GM18511 (cell line): Measurements from ENCODE around the gene GPC5.
"Not testable (repeated sequence)": the region's sequence is repeated elsewhere in the genome, so short reads cannot be mapped to it uniquely, and the experiment has no call there.

Source experiments
- ATAC-seq: cut with Tn5 transposase; IDR thresholded peaks from one replicate; pipeline ENCODE4 v1.9.1; 2021; ENCODE audit warnings: mild to moderate bottlenecking, moderate library complexity; ENCODE audit not compliant: unreplicated experiment

The GPC5 gene

GRCh38 chr13:91762957-91763356 is 364.5 kb downstream of the GPC5 start:
- ATAC-seq = no peak

- no peak for ATAC-seq
Observed at GRCh38 chr13:91764527-91764926, 366.1 kb downstream of the GPC5 start.

DNA sequence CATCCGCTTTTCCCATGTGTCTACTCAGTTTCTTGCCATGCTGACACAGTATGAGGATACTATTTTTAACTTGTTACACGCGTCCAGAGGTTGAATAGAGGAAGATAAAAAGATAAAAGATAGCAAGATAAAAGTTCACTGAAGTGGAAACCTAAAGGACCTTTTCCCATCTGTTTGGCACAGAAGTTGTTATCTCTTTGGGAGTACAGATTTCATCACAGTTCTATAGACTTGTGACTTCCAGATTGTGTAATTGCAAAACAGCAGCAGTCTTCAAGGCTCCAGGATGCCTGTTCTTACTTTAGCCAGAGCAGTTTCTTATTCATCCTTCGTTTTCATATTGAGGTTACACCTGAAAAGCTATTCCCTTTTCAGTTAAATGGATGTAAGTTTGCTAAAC is 369.2 kb downstream of the GPC5 start:
- ATAC-seq = no peak

DNA sequence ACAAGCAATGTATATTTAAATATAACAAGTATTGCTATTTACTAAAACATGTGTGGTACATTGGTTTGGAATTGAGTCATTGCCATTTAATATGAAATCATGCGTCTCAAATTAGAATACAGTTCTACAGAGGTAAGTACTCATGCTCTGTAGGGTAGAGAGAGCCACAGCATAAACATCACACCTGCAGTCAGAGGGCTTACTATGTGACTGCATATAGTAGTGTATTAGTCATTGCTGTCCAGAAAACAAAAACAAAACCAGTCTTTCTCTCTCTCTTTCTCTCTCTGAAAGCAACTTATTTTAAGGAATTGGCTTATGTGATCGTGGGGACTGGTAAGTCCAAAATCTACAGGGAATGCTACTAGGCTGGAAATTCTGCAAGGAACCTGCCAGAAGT is 370.3 kb downstream of the GPC5 start:
- ATAC-seq = peak; percentile 43

DNA sequence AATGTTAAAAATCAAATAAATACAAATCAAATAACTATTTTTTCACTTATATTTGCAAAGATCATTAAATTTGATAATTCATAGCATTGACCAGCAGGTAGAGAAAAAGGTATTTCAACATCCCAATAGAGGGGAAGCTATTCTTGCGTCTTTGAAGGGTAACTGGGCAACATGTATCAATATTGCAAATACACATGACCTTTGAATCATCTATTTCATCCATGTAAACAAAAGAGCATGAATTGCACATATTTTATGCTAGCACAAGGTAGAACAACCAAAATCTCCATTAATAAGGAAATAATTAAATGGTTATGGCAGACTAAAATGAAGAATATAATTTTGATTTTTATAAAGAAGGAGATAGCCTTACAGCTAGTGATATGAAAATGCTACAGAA is 372.8 kb downstream of the GPC5 start:
- ATAC-seq = no peak

DNA sequence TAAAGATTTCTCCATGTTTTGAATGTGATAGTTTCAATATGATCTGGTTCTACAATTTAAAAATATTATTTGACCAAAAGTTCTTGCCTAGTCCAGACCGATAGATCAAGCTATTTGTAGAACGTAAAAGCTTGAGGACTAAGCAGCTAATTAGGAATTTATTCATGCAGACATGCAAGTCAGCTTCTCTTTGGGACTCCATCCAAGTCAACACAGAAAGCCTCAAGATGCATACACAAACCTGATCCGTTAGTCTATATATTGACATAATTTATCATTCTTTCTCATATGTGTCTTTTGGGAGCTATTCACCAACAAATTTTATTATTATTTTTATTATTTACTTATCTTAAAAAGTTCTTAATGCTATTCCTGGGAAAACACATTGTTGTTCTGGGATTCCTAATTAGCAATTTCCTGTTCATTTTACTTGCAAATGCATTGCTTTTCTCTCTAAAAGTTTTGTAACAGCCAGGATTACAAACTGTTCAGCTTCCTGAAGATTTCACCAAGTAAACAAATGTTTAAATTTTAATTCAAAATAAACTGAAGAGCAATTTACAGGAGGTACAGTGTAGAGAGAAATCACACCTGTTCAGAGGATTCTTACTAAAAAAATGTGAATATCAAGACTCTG is 375.3 kb downstream of the GPC5 start:
- no peak for ATAC-seq

GRCh38 chr13:91774397-91774796 is 376.0 kb downstream of the GPC5 start:
- ATAC-seq = no peak

DNA sequence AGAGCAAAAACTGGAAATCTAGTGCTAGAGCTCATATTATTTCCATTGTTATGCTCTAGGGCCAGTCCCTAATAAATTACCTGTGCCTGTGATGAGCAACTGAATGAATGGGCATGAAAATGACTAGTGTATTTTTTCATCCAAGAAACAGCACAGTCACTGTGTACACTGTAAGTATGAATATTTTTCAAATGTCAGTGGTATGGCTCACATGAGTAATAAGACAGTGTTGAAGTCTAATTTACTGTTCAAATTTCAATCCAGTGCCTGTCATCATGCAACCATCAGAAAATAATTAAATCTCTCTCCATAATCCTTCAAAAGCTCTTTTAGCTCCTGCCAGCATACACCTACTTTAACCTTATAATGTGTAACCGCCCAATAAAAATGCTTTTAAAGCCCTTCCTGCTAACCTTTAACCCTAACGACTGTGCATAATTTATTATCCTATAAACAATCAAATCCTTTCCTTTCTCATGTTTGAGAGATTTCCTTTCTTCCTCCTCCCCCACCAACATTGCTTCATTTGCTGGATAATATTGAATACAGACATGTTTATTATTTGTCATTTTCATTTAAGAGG is 378.3 kb downstream of the GPC5 start:
- no peak for ATAC-seq

DNA sequence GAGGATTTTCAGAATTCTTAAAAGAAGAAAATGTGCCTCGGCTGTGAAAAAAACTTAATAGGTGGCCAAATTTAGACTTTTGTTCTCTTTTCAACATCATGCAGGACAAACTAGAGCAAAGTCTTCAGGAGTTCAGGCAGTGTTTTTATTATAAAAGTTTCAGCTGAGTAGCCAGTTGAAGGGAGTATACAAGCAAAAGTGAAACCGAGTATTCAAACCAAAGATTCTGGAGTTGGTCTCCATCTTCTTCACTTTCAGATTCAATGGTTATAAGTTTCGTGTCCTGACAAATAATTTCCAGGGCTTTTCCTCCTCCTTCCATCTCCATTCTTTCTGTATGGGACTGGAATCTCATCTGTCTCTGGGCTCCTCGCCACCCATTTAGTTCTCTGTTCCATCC is 379.7 kb downstream of the GPC5 start:
- no peak for ATAC-seq

DNA sequence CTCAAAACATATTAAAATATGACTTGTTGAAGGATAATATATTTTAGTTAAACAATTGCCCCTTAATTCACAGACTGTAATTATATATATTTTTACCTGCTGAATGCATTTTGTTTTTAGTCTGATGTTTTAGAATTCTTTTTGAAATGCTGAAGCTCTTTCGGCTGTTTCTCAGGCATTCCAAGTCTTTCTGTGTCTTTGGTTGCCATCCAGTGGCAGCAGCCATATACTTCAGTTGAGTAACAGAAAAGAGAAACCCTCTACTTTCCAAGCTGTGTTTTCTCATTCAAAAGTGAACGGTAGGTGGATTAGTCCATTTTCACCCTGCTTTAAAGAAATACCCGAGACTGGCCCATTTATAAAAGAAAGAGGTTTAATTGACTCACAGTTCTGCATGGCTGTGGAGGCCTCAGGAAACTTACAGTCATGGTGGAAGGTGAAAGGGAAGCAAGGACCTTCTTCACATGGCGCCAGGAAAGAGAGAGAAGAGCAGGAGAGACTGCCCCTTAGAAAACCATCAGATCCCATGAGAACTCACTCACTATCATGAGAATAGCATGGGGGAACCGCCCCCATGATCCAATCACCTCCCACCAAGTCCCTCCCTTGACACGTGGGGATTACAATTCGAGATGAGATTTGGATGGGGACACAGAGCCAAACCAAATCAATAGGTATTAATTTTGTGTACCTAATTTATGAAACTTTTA is 383.7 kb downstream of the GPC5 start:
- not testable (repeated sequence) for ATAC-seq

DNA sequence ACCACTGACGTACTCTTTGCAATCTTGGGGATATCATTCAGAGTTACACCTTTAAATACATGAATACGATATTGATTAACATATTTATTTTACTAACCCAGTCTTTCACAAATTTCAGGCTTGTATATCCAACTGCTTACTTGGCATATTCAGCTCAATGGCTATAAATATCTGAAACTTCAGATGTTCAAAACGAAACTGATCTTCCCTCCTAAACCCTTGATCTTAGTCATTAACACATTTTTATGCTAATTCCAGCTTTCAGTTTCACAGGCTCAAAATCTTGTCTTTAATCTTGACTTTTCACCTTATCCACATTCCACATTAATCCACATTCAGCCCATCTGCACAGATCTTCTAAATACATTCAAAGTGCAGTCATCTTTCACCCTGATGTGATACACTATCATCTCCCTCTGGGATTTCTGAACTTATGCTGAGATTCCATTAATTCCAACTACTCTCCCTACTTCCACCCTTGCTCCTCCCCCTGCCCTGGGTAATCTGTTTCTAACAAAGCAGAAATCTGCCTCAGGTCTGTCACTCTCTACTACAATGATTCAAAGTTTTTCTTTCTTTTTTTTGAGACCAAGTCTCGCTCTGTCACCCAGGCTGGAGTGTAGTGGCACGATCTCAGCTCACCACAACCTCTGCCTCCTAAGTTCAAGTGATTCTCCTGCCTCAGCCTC is 387.2 kb downstream of the GPC5 start:
- peak; percentile 93 for ATAC-seq

- ATAC-seq = no peak
Observed at GRCh38 chr13:91792054-91792453, 393.6 kb downstream of the GPC5 start.

- no peak for ATAC-seq
Observed at GRCh38 chr13:91797567-91797966, 399.1 kb downstream of the GPC5 start.

- not testable (repeated sequence) for ATAC-seq
Observed at GRCh38 chr13:91798338-91798737, 399.9 kb downstream of the GPC5 start.

GRCh38 chr13:91801772-91802171 is 403.4 kb downstream of the GPC5 start:
- ATAC-seq = not testable (repeated sequence)

- no peak for ATAC-seq
Observed at GRCh38 chr13:91802957-91803356, 404.5 kb downstream of the GPC5 start.

DNA sequence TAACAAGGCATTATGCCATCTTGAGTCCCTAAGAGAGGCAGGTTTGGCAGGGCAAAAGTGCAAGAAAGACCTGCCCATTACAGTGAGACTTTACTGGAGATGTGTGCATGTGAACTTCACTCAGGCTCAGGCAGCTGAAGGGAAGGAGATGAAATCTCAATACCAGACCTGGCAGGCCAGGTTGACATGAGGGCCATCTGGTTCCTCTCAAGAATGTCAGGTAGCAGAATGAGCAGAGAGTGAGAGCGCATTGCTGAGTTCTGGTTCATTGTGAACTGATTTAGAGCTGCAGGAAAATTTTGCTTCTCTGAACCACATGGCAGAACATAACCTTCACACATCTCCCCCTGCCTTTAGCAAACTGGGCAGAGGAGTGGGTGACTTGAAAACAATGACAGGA is 406.3 kb downstream of the GPC5 start:
- ATAC-seq = no peak

DNA sequence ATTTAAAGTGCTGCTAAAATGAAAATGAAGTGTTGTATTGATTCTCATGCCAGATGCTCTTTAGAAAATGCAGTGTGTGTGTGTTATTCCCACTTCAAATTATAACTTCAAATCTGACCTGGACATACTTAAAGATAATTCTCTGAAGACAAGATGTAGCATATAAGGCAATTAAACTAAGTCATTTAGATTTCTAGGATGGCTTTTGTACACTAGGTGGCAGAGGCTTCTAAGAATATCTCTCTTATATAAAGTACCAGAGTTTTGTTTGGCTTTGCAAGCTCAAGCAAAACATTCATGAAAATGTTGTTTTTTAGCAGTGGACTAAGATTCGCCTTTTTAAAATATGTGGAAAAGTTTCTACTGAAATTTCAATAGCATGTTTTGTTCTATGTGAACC is 407.2 kb downstream of the GPC5 start:
- no peak for ATAC-seq

GRCh38 chr13:91809161-91809560 is 410.7 kb downstream of the GPC5 start:
- no peak for ATAC-seq

DNA sequence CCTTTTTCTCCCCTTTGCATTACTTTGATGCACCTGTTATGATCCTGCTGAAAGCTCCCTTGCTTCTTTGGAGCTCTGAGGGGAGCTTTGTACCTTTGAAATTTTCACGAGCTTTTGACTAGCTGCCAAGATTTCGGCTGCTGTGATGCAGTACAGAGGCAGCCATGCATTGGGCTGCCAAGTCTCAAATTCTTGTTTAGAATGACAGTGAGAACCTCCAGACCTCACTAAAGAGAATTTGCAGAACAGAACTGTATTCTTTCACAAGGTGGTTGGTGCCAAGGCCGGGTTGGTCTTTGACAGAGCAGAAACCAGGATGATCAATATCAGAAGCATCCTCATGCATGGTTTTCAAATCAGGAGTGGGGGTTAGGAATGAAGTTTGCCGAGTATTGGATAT is 414.8 kb downstream of the GPC5 start:
- ATAC-seq = no peak

DNA sequence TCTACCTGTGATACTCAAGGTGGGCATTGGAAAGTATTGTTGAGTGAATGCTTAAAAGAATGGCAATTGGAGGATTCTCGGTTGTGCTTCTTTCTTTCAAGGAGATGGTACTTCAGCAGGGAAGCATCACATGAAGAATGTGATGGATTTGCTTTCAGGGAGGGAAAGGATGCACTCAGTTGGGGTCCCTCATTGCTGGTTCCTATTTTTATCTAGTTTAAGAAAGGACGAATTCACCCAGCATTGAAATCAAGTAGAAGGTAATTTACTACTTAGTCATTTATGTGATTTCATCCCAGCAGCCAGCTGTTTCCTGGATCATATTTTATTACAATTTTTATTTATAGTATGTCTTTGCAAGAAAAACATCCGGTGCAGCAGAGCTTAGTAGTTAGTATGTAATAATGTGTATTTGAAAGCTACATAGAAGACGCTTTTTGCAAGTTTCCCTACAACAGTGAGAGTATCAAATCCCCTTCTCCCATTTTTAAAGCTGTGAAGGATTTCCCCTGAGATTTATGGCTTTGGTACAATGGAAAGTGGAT is 417.9 kb downstream of the GPC5 start:
- ATAC-seq = no peak

DNA sequence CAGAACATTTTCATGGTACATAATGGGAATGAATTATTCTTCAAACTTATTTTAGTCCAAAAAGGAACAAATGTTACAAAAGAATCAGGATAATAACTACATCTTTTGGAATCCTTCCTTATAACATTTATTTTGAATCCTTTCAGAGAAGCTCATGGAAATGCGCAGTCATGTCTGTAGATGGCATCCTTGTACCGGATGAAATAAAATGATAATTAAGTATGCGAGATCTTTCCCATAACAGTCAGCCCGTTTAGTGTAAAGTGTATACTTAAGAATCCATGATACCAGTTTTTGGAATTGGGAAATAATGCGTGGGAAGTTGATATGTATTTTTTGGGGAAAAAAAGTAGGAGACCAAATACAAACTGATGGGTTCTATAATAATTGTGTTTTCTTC is 418.8 kb downstream of the GPC5 start:
- ATAC-seq = no peak
